Mammary microvascular endothelial cell (primary cell): ENCODE measurements around the gene ARHGDIG. TPM values are rescaled to one million over a fixed set of nuclear protein-coding genes. Genes with fewer than 3 reads are reported as not detected.

Experiments used
- total RNA-seq: library from RNA; depleted of rRNA; stranded (reverse); fragments of >200 nt; gene quantifications from 2 replicates; pipeline ENCODE4 v1.2.3, GENCODE V29; 2015

The ARHGDIG gene
- 0.20 and 2.0 TPM in 2 replicates for total RNA-seq

GRCh38 chr16:280552-280951 lies at the start of gene ARHGDIG:
Gene ARHGDIG, plus strand, starts transcription at chr16:280591. Its CDS starts 90 bp downstream, at chr16:280681.

GRCh38 chr16:234468-235305 lies 45.7 kb upstream of the ARHGDIG start, which contains the start of gene FAM234A:
Gene FAM234A, plus strand, starts transcription at chr16:234821. Its CDS starts 19,593 bp downstream, at chr16:254414.

DNA sequence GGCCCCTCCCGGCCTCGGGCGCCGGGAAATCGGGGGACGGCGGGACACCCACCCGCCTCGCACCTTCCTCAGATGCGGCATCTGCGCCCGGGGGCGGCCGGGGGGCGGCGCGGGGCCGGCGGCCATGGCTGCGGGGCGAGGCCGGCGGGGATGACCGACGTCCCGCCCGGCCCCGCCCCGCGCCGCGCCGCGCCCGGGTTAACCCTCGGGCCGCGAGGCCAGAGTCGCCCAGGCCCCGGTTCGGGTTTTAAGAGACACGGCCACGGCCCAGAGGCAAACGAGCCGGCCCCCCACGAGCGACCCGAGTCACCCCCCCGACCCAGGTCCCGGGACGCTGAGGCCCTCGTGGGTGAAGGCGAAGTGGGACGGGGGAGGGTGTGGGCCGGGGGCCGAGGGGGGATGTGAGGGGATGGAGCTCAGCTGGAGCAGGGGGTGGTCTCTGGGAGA lies 4.6 kb upstream of the ARHGDIG start, which contains the start of gene RGS11:
RGS11 (minus strand) TSS at position 159 of the 447 bp plus-strand sequence; CDS start at position 126, 33 bp downstream.

DNA sequence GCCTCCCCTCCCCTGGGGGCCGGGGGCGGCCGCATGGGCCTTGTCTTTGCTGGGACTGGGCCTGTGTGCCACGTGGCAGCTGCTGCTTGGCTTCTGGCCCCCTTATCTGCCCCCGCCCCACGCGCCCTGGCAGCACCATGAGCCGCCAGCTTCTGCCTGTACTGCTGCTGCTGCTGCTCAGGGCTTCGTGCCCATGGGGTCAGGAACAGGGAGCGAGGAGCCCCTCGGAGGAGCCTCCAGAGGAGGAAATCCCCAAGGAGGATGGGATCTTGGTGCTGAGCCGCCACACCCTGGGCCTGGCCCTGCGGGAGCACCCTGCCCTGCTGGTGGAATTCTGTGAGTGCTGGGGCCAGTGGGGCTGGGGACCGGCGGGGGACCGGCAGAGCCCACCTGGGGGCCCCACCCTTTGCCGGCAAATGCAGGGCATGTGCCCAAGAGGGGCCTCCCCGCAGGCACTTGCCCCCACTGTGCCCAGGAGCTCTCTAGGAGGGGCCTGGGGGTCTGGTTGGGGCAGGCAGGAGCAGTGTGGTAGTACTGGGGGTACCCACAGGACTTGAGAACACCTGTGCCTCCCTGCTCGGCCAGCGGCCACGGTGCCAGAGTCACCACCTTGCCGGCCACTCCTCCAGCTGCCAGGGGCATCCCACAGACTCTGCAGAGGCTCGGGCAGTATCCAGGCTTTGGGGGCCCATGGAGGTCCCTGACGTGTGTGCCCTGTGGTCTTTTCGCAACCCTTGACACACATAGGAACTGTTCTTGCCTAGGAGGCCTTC lies 2.8 kb downstream of the ARHGDIG start, which contains the start of gene PDIA2:
PDIA2 (plus strand) TSS at position 132 of the 773 bp plus-strand sequence; CDS start at position 138, 6 bp downstream.

Other genes starting within 250 kb of the ARHGDIG start
- 13.7 and 14.9 TPM in 2 replicates for gene POLR3K, start 227.0 kb upstream of the ARHGDIG start, total RNA-seq
- gene SNRNP25, start 226.8 kb upstream of the ARHGDIG start, total RNA-seq, result 47.7 and 50.8 TPM in 2 replicates
- 23.3 and 28.7 TPM in 2 replicates for gene RHBDF1, start 208.0 kb upstream of the ARHGDIG start, total RNA-seq
- 132 and 144 TPM in 2 replicates for gene MPG, start 202.4 kb upstream of the ARHGDIG start, total RNA-seq
- gene NPRL3, start 141.9 kb upstream of the ARHGDIG start, total RNA-seq, result 18.8 and 20.7 TPM in 2 replicates
- not detected in 2 replicates for gene HBZ, start 127.9 kb upstream of the ARHGDIG start, total RNA-seq
- gene HBM, start 114.6 kb upstream of the ARHGDIG start, total RNA-seq, result not detected in 2 replicates
- gene HBA2, start 107.7 kb upstream of the ARHGDIG start, total RNA-seq, result not detected in 2 replicates
- not detected in 2 replicates for gene HBA1, start 103.9 kb upstream of the ARHGDIG start, total RNA-seq
- not detected in 2 replicates for gene HBQ1, start 100.1 kb upstream of the ARHGDIG start, total RNA-seq
- gene LUC7L, start 51.1 kb upstream of the ARHGDIG start, total RNA-seq, result 30.8 and 35.3 TPM in 2 replicates
- gene FAM234A, start 45.8 kb upstream of the ARHGDIG start, total RNA-seq, result 53.7 and 82.6 TPM in 2 replicates
- gene RGS11, start 4.6 kb upstream of the ARHGDIG start, total RNA-seq, result 0.25 and 1.1 TPM in 2 replicates
- gene PDIA2, start 2.6 kb downstream of the ARHGDIG start, total RNA-seq, result 0.07 TPM in 1 of 2 replicates, not detected in the other
- 19.2 and 23.7 TPM in 2 replicates for gene AXIN1, start 72.1 kb downstream of the ARHGDIG start, total RNA-seq
- gene MRPL28, start 89.9 kb downstream of the ARHGDIG start, total RNA-seq, result 146 and 154 TPM in 2 replicates
- 55.5 and 64.6 TPM in 2 replicates for gene PGAP6, start 101.4 kb downstream of the ARHGDIG start, total RNA-seq
- gene NME4, start 116.6 kb downstream of the ARHGDIG start, total RNA-seq, result 125 and 136 TPM in 2 replicates
- gene DECR2, start 121.3 kb downstream of the ARHGDIG start, total RNA-seq, result 27.5 and 30.7 TPM in 2 replicates
- gene RAB11FIP3, start 145.1 kb downstream of the ARHGDIG start, total RNA-seq, result 34.9 and 42.6 TPM in 2 replicates
- 51.1 and 58.2 TPM in 2 replicates for gene CAPN15, start 247.1 kb downstream of the ARHGDIG start, total RNA-seq